B cell (primary cell): ENCODE results near the gene CREB5. TPM values are rescaled to one million over a fixed set of nuclear protein-coding genes. Genes with fewer than 3 reads are reported as not detected.

Experiments used
- ATAC-seq: fragments of 200-7000 bp; cut with Tn5 transposase; one replicate; pipeline ENCODE4 v1.10.0; 2021; ENCODE audit warnings: low read depth, mild to moderate bottlenecking, moderate number of reproducible peaks, moderate library complexity
- CTCF ChIA-PET: fragments of 350-600 bp; sonication (Branson Sonifier 250); formaldehyde crosslinking; loops from one replicate; lab custom pipeline; 2021; ENCODE audit warnings: antibody characterized with exemption, inconsistent platforms; lab: Charles Lee
- POLR2A ChIA-PET: fragments of 350-600 bp; sonication (Branson Sonifier 250); formaldehyde crosslinking; loops from one replicate; lab custom pipeline; 2021; ENCODE audit warnings: antibody characterized with exemption; lab: Charles Lee
- DNase-seq: peaks from one replicate; pipeline ENCODE4 v3.0.0; 2013
- H2AFZ ChIP-seq: 2 replicates; pipeline ENCODE4 v1.6.1; 2012; ENCODE audit warnings: mild to moderate bottlenecking, low read depth, low read length; ENCODE audit not compliant: insufficient read depth, poor library complexity, severe bottlenecking
- H3K27ac ChIP-seq, 2 donors: 1 replicate in 1 of 2; 2 replicates in 1 of 2; pipeline ENCODE4 v1.5.1; 2012 to 2013; ENCODE audit warnings: low read length in 2 of 2, mild to moderate bottlenecking in 2 of 2, moderate library complexity in 1 of 2
- H3K27me3 ChIP-seq, 4 experiments: fragments of 200-600 bp in 1 of 4; sonication (generic) in 1 of 4; replicated peaks in 1 of 4; 1 replicate in 2 of 4; 2 replicates in 2 of 4; pipeline versions ENCODE4 v1.6.1 to v1.7.0; 2013 to 2016; ENCODE audit warnings: low read length in 3 of 4, mild to moderate bottlenecking in 2 of 4, mixed read lengths in 1 of 4, moderate library complexity in 1 of 4; ENCODE audit not compliant: insufficient read depth in 4 of 4, control insufficient read depth in 3 of 4; ENCODE audit errors: control extremely low read depth in 1 of 4
- H3K36me3 ChIP-seq, 2 experiments: replicated peaks in 1 of 2; 1 replicate in 1 of 2; 2 replicates in 1 of 2; pipeline versions ENCODE4 v1.6.1 to v1.7.1; 2013; ENCODE audit warnings: low read length in 1 of 2; ENCODE audit not compliant: insufficient read depth in 2 of 2, control insufficient read depth in 1 of 2; ENCODE audit errors: control extremely low read depth in 1 of 2, extremely low read depth in 1 of 2
- H3K4me1 ChIP-seq, 2 donors: fragments of 200-600 bp in 1 of 2; sonication (generic) in 1 of 2; 1 replicate in 1 of 2; 2 replicates in 1 of 2; pipeline versions ENCODE4 v1.5.1 to v1.6.1; 2013 to 2017; ENCODE audit warnings: low read length in 2 of 2; ENCODE audit not compliant: control insufficient read depth in 2 of 2, insufficient read depth in 2 of 2
- H3K4me2 ChIP-seq: replicated peaks from 2 replicates; pipeline ENCODE3; 2012; ENCODE audit warnings: mild to moderate bottlenecking, low read depth, low read length; ENCODE audit not compliant: poor library complexity, severe bottlenecking
- H3K4me3 ChIP-seq, 5 experiments: fragments of 200-600 bp in 1 of 5; sonication (generic) in 1 of 5; 1 replicate in 3 of 5; 2 replicates in 2 of 5; pipeline versions ENCODE4 v1.5.1 to v1.7.0; 2011 to 2016; ENCODE audit warnings: low read length in 4 of 5, mild to moderate bottlenecking in 4 of 5, low read depth in 2 of 5, control low read depth in 1 of 5, moderate library complexity in 1 of 5; ENCODE audit not compliant: insufficient read depth in 1 of 5; ENCODE audit errors: control extremely low read depth in 1 of 5, extremely low read depth in 1 of 5
- H3K79me2 ChIP-seq: fragments of 200-600 bp; sonication (generic); one replicate; pipeline ENCODE4 v1.6.0; 2016; ENCODE audit warnings: low read length; ENCODE audit not compliant: control insufficient read depth, insufficient read depth
- H3K9ac ChIP-seq: fragments of 200-600 bp; sonication (generic); 2 replicates; pipeline ENCODE4 v1.6.1; 2017; ENCODE audit warnings: mild to moderate bottlenecking, low read length, moderate library complexity
- H3K9me3 ChIP-seq, 3 donors: one replicate each; pipeline versions ENCODE4 v1.6.1 to v1.7.1; 2013; ENCODE audit warnings: low read length in 2 of 3; ENCODE audit not compliant: control insufficient read depth in 2 of 3, insufficient read depth in 1 of 3; ENCODE audit errors: control extremely low read depth in 1 of 3
- H4K20me1 ChIP-seq: 2 replicates; pipeline ENCODE4 v1.6.0; 2012; ENCODE audit warnings: mild to moderate bottlenecking, low read length; ENCODE audit not compliant: insufficient read depth, control insufficient read depth, poor library complexity, severe bottlenecking
- H3K27ac Mint-ChIP-seq: one replicate; pipeline ENCODE4 v1.8.0; 2021; ENCODE audit warnings: mixed read lengths
- H3K27me3 Mint-ChIP-seq: one replicate; pipeline ENCODE4 v1.8.0; 2021; ENCODE audit warnings: mixed read lengths
- H3K4me1 Mint-ChIP-seq: one replicate; pipeline ENCODE4 v1.8.0; 2021; ENCODE audit warnings: mixed read lengths
- H3K4me3 Mint-ChIP-seq: one replicate; pipeline ENCODE4 v1.8.0; 2021; ENCODE audit warnings: mixed read lengths
- H3K9me3 Mint-ChIP-seq: one replicate; pipeline ENCODE4 v1.8.0; 2022; ENCODE audit warnings: mixed read lengths; ENCODE audit not compliant: insufficient read depth
- EZH2 ChIP-seq: IDR thresholded peaks from 2 replicates; pipeline ENCODE4 v1.6.1; 2012; ENCODE audit warnings: borderline replicate concordance, low read depth, mild to moderate bottlenecking, moderate library complexity, low read length; ENCODE audit not compliant: insufficient read depth, poor library complexity, severe bottlenecking
- WGBS: methylation state at CpG from one replicate; pipeline ENCODE4 v1.1.5; 2013; ENCODE audit warnings: missing lambda C conversion rate; ENCODE audit not compliant: insufficient coverage; 5-methylcytosine and 5-hydroxymethylcytosine counted together
- intact Hi-C: fragments of 100-400 bp; cut with micrococcal nuclease; formaldehyde crosslinking; loops from one replicate; pipeline ENCODE4 v1.10.0; 2022
- polyA plus RNA-seq: library from polyadenylated mRNA; depleted of rRNA; stranded (reverse); fragments of >200 nt; gene quantifications from 2 replicates; pipeline ENCODE4 v1.2.3, GENCODE V29; 2012
- total RNA-seq, 2 donors: library from RNA; stranded (reverse); fragments of 120-200 nt in 1 of 2; gene quantifications; 1 replicate in 1 of 2; 2 replicates in 1 of 2; pipeline versions ENCODE4 v1.2.3 to v1.2.4, GENCODE V29; 2013 to 2022
- TF ChIP-seq, protein P1 (sequence below): fragments of 200-600 bp; IDR thresholded peaks from one replicate; pipeline ENCODE4 v1.8.0; 2022; ENCODE audit warnings: antibody characterized with exemption, mild to moderate bottlenecking

CREB5 gene
- total and polyA plus RNA-seq, 2 donors (not counting 1 experiment from before 2014, with no cell fraction given) = 0.05 to 0.95 TPM

DNA sequence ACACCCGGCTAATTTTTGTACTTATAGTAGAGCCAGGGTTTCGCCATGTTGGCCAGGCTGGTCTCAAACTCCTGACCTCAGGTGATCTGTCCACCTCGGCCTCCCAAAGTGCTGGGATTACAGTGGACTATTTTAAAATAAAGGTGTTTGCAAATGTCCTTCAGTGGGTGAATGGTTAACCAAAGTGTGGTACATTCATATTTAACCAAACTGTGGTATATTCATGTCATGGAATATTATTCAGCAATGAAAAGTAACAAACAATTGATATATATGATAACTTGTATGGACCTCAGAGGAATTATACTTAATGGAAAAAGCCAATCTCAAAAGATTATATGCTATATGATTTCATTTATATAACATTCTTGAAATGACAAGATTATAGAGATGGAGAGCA lies 190.0 kb downstream of the CREB5 start:
- Mint-ChIP-seq H3K4me3 (no peak overlapping the region), H3K4me1 (no peaks in the 10 kb centered on the region), H3K27ac (no peak overlapping the region), H3K9me3 (no peaks in the 10 kb centered on the region), H3K27me3 (no peaks in the 10 kb centered on the region)
- Histone ChIP-seq H3K4me1 (no peaks in the 10 kb centered on the region), H3K79me2 (no peaks in the 10 kb centered on the region), H3K4me3 (no peak overlapping the region), H4K20me1 (no peaks in the 10 kb centered on the region), H3K9ac (no peak overlapping the region), H3K27me3 (no peaks in the 10 kb centered on the region), H3K36me3 (no peaks in the 10 kb centered on the region), H3K4me2 (no peak overlapping the region), H3K27ac (no peak overlapping the region), H2AFZ (no peak overlapping the region), H3K9me3 (peaks cover 0 to 2% (median 0%) of the 10 kb centered on the region in 3 donors)
- 100% methylated on average over 1 of the region's 3 CpGs for WGBS
- intact Hi-C loops = no loop called here
- CTCF ChIA-PET = no interaction called here
- TF ChIP-seq, protein P1, sequence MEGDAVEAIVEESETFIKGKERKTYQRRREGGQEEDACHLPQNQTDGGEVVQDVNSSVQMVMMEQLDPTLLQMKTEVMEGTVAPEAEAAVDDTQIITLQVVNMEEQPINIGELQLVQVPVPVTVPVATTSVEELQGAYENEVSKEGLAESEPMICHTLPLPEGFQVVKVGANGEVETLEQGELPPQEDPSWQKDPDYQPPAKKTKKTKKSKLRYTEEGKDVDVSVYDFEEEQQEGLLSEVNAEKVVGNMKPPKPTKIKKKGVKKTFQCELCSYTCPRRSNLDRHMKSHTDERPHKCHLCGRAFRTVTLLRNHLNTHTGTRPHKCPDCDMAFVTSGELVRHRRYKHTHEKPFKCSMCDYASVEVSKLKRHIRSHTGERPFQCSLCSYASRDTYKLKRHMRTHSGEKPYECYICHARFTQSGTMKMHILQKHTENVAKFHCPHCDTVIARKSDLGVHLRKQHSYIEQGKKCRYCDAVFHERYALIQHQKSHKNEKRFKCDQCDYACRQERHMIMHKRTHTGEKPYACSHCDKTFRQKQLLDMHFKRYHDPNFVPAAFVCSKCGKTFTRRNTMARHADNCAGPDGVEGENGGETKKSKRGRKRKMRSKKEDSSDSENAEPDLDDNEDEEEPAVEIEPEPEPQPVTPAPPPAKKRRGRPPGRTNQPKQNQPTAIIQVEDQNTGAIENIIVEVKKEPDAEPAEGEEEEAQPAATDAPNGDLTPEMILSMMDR = no peak
- TF ChIP-seq EZH2 = no peak
- POLR2A ChIA-PET = no interaction called here
- no peak for ATAC-seq
- DNase-seq = no peak

DNA sequence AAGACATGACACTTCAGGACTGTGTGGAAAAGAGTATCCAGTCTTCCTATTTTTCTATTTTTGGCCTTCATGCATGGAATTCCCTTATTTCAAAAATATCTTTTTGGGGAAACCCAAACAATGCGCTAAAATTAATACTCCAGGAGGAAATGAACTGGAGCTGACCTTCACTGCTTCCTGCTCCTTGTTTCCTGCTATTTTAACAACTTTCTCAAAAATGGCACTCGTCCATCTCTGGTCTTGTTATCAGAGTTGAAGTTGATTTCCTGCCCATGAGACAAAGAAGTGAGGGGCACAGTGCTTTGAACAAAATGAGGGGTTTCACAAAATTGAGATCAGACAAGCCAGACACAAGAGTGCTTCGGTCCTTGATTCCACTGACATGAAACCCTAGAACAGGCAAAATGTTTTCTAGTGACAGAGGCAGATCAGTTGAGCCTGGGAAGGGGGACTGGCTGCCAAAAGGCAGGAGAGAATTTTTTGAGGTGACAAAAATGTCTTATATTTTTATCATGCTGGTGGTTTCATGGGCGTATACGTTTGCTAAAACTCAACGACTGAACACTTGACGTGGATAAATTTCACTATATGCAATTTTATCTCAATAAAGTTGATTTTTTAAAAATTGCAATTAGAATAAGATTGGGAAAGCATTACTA lies 193.2 kb downstream of the CREB5 start:
- 24% methylated on average over 2 of the region's 7 CpGs for WGBS
- Histone ChIP-seq H2AFZ (no peak overlapping the region), H3K27ac (no peak overlapping the region), H3K4me2 (no peak overlapping the region), H3K9ac (no peak overlapping the region), H3K27me3 (no peaks in the 10 kb centered on the region), H3K4me1 (no peaks in the 10 kb centered on the region), H3K79me2 (no peaks in the 10 kb centered on the region), H3K9me3 (peaks cover 0 to 2% (median 0%) of the 10 kb centered on the region in 3 donors), H4K20me1 (no peaks in the 10 kb centered on the region), H3K36me3 (no peaks in the 10 kb centered on the region), H3K4me3 (no peak overlapping the region)
- ATAC-seq = no peak
- Mint-ChIP-seq H3K27me3 (no peaks in the 10 kb centered on the region), H3K4me1 (no peaks in the 10 kb centered on the region), H3K27ac (no peak overlapping the region), H3K4me3 (no peak overlapping the region), H3K9me3 (no peaks in the 10 kb centered on the region)
- POLR2A ChIA-PET = no interaction called here
- CTCF ChIA-PET = no interaction called here
- DNase-seq = no peak
- intact Hi-C loops = no loop called here
- TF ChIP-seq, protein P1 = no peak
- TF ChIP-seq EZH2 = no peak
